Prostate gland (tissue), 2 donors: ENCODE data around the gene APOOL. TPM values are rescaled to one million over a fixed set of nuclear protein-coding genes. Genes with fewer than 3 reads are reported as not detected.

Source experiments
- DNase-seq: peaks from one replicate; pipeline ENCODE4 v3.0.0-alpha.2; 2019; ENCODE audit warnings: low spot score
- H3K27ac ChIP-seq, 2 donors: fragments of 200-600 bp; sonication (generic); 2 replicates each; pipeline ENCODE4 v1.5.1; 2017 to 2019
- H3K27me3 ChIP-seq: fragments of 200-600 bp; sonication (generic); replicated peaks from 2 replicates; pipeline ENCODE4 v1.5.1; 2019; ENCODE audit not compliant: insufficient read depth
- H3K36me3 ChIP-seq, 2 donors: fragments of 200-600 bp; sonication (generic); 1 replicate in 1 of 2; 2 replicates in 1 of 2; pipeline versions ENCODE4 v1.5.1 to v1.8.1; 2017 to 2019
- H3K4me1 ChIP-seq: fragments of 200-600 bp; sonication (generic); replicated peaks from 2 replicates; pipeline ENCODE4 v1.5.1; 2019
- H3K4me3 ChIP-seq, 2 donors: fragments of 200-600 bp; sonication (generic); 2 replicates each; pipeline ENCODE4 v1.5.1; 2017 to 2019
- H3K9me3 ChIP-seq: fragments of 200-600 bp; sonication (generic); 2 replicates; pipeline ENCODE4 v1.5.1; 2017
- POLR2A ChIP-seq: fragments of 450-650 bp; IDR thresholded peaks from one replicate; pipeline ENCODE4 v1.6.1; 2016; ENCODE audit warnings: antibody characterized with exemption, mild to moderate bottlenecking
- POLR2AphosphoS5 ChIP-seq: sonication (generic); formaldehyde crosslinking; IDR thresholded peaks from one replicate; pipeline ENCODE4 v1.6.1; 2017; ENCODE audit warnings: antibody characterized with exemption
- WGBS: methylation state at CpG from one replicate; pipeline ENCODE4 v1.1.5; 2018; 5-methylcytosine and 5-hydroxymethylcytosine counted together
- intact Hi-C: fragments of 100-400 bp; cut with DNase I; formaldehyde crosslinking; loops from one replicate; pipeline ENCODE4 v1.14.2; 2022
- total RNA-seq, 2 donors: library from RNA; depleted of rRNA; stranded (reverse); fragments of >200 nt; gene quantifications; one replicate each; pipeline ENCODE4 v1.1.0, GENCODE V29; 2016
- TF ChIP-seq, protein P1 (sequence below), 4 experiments: fragments of 200-600 bp in 2 of 4; fragments of 450-650 bp in 2 of 4; sonication (generic) in 2 of 4; IDR thresholded peaks; 1 replicate in 3 of 4; 2 replicates in 1 of 4; pipeline ENCODE4 v1.5.1; 2016 to 2019; ENCODE audit warnings: antibody characterized with exemption in 4 of 4, mild to moderate bottlenecking in 2 of 4, moderate library complexity in 2 of 4

The APOOL gene
- total RNA-seq, 2 donors from 2014 or later = 9.9 to 10.8 TPM

DNA sequence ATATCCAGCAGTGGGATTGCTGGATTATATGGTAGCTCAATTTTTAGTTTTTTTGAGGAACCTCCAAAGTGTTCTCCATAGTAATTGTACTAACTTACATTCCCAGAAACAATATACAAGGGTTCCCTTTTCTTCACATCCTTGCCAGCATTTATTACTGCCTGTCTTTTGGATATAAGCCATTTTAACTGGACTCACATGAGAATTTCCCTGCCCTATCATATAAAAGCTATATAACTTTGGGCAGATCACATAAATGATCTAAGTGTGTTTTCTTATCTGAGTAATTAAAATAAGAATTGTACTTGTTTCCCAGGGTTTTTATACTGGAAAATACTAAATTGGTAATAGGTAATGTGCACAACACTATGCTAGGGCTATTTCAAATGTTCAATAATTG is 25.4 kb downstream of the APOOL start:
- no peaks in the 10 kb centered on the region for H3K36me3 ChIP-seq
- H3K9me3 ChIP-seq = no peaks in the 10 kb centered on the region
- intact Hi-C loops = no loop called here
- H3K27me3 ChIP-seq = no peaks in the 10 kb centered on the region
- no peak overlapping the region for H3K27ac ChIP-seq
- DNase-seq = no peak
- H3K4me1 ChIP-seq = no peaks in the 10 kb centered on the region
- TF ChIP-seq, protein P1, sequence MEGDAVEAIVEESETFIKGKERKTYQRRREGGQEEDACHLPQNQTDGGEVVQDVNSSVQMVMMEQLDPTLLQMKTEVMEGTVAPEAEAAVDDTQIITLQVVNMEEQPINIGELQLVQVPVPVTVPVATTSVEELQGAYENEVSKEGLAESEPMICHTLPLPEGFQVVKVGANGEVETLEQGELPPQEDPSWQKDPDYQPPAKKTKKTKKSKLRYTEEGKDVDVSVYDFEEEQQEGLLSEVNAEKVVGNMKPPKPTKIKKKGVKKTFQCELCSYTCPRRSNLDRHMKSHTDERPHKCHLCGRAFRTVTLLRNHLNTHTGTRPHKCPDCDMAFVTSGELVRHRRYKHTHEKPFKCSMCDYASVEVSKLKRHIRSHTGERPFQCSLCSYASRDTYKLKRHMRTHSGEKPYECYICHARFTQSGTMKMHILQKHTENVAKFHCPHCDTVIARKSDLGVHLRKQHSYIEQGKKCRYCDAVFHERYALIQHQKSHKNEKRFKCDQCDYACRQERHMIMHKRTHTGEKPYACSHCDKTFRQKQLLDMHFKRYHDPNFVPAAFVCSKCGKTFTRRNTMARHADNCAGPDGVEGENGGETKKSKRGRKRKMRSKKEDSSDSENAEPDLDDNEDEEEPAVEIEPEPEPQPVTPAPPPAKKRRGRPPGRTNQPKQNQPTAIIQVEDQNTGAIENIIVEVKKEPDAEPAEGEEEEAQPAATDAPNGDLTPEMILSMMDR (IDR thresholded peaks at IDR 0.05) = no peak
- TF ChIP-seq POLR2AphosphoS5 (no peak), POLR2A (no peak)
- no peak overlapping the region for H3K4me3 ChIP-seq

DNA sequence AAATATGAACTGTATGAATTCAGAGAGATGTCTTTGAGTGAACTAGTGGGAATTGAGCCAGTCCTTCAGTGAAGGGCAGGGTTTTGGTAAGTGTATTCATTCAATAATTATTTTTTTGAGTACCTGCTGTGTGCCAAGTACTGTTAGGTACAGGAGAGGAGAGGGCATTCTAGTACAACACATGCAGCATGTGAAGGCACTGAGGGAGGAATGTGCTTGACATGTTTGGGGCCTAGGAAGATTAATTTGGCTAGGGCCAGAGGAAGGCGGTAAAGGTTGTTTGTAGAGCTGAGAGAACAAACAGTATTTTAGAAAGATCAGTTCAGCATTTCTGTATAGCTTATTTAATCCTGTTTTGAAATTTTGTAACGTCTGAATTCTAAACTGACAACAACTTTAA is 27.8 kb downstream of the APOOL start:
- intact Hi-C loops = no loop called here
- no peak for TF ChIP-seq POLR2A
- no peak for TF ChIP-seq POLR2AphosphoS5
- TF ChIP-seq, protein P1 (IDR thresholded peaks at IDR 0.05) = no peak
- WGBS = 39% methylated on average over 2 of the region's 2 CpGs
- H3K4me3 ChIP-seq = no peak overlapping the region
- no peaks in the 10 kb centered on the region for H3K4me1 ChIP-seq
- DNase-seq = no peak
- no peaks in the 10 kb centered on the region for H3K36me3 ChIP-seq
- no peaks in the 10 kb centered on the region for H3K27me3 ChIP-seq
- no peak overlapping the region for H3K27ac ChIP-seq
- no peaks in the 10 kb centered on the region for H3K9me3 ChIP-seq

DNA sequence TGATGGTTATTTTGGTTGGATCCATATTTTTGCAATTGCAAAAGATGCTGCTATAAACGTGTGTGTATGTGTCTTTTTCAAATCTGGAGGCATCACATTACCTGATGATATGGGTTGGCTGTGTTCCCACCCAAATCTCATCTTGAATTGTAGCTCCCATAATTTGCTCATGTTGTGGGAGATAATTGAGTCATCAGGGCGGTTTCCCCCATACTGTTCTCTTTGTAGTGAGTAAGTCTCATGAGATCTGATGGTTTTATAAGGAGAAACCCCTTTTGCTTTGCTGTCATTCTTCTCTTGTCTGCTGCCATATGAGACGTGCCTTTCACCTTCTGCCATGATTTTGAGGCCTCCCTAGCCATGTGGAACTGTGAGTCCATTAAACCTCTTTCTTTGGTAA is 33.4 kb downstream of the APOOL start:
- Histone ChIP-seq H3K27me3 (no peaks in the 10 kb centered on the region), H3K9me3 (no peaks in the 10 kb centered on the region), H3K4me1 (no peaks in the 10 kb centered on the region), H3K4me3 (no peak overlapping the region), H3K27ac (no peak overlapping the region), H3K36me3 (no peaks in the 10 kb centered on the region)
- DNase-seq = no peak
- 98% methylated on average over 3 of the region's 3 CpGs for WGBS
- TF ChIP-seq, protein P1 (IDR thresholded peaks at IDR 0.05) = no peak
- TF ChIP-seq POLR2AphosphoS5 (no peak), POLR2A (no peak)
- intact Hi-C loops = no loop called here

DNA sequence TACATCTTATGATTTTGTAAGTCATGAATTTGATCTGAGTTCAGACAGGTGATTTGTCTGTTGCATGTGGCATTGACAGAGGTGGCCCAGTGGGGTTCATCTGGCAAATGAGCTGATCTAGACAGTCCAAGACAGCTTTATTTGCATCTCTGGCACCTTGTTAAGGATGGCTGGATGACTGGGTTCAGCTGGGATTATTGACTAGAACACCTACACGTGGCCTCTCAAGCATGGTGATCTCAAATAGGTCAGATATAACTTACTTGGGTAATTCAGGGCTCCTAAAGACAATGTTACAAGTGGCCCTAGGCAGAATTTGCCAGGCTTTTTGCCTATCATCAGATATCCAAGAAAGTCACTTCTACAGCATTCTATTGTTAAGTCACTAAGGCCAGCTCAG is 48.0 kb downstream of the APOOL start:
- Histone ChIP-seq H3K9me3 (no peaks in the 10 kb centered on the region), H3K27ac (no peak overlapping the region), H3K4me3 (no peak overlapping the region), H3K27me3 (no peaks in the 10 kb centered on the region), H3K4me1 (no peaks in the 10 kb centered on the region), H3K36me3 (no peaks in the 10 kb centered on the region)
- intact Hi-C loops = loop anchor here (5.0 kb wide), 1 partner anchor 319 kb away; no protein-coding TSS in a partner anchor
- no peak for DNase-seq
- 64% methylated on average over 1 of the region's 1 CpG for WGBS
- TF ChIP-seq, protein P1 (IDR thresholded peaks at IDR 0.05) = no peak
- TF ChIP-seq POLR2AphosphoS5 (no peak), POLR2A (no peak)

DNA sequence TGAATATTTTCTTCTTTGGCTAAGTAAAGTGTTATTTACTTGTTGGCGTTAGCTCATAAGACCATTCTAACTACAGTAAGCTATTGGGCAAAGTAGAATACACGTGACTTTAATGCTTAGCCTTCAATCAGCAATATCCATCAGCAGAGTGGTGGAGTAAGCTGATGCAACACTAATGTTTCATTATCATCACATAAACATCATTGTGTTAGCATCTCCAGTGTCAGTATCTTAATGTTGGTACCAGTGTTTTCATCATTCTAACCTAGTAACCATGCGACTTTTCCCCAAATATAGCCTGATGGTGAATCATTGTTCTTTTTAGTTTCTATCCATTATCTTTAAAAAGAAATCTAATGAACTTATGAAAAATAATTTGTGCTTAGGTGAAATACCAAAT is 48.5 kb downstream of the APOOL start:
- H3K9me3 ChIP-seq = no peaks in the 10 kb centered on the region
- no peak overlapping the region for H3K4me3 ChIP-seq
- no peak for TF ChIP-seq POLR2AphosphoS5
- TF ChIP-seq POLR2A = no peak
- TF ChIP-seq, protein P1 (IDR thresholded peaks at IDR 0.05) = no peak
- 62% methylated on average over 3 of the region's 3 CpGs for WGBS
- no peak for DNase-seq
- H3K27me3 ChIP-seq = no peaks in the 10 kb centered on the region
- intact Hi-C loops = loop anchor here (5.0 kb wide), 1 partner anchor 320 kb away; no protein-coding TSS in a partner anchor
- H3K27ac ChIP-seq = no peak overlapping the region
- no peaks in the 10 kb centered on the region for H3K4me1 ChIP-seq
- H3K36me3 ChIP-seq = no peaks in the 10 kb centered on the region
